OCI-LY1 (cell line): ENCODE data around the gene SHF.

Experiments
- CTCF ChIP-seq: fragments of 200-600 bp; sonication (generic), shearing (Covaris generic); IDR thresholded peaks from 2 replicates; pipeline ENCODE4 v1.5.1; 2017; ENCODE audit warnings: mild to moderate bottlenecking, antibody characterized with exemption, low read length, moderate library complexity, mixed read lengths
- EZH2 ChIP-seq: fragments of 200-600 bp; sonication (generic), shearing (Covaris generic); IDR thresholded peaks from 2 replicates; pipeline ENCODE4 v1.8.0; 2017; ENCODE audit warnings: borderline replicate concordance, mixed run types, mild to moderate bottlenecking, antibody characterized with exemption, low read length, moderate library complexity, mixed read lengths

GRCh38 chr15:45157974-45158373, 29.8 kb downstream of the SHF start:
- TF ChIP-seq CTCF (no peak), EZH2 (no peak)
